ENCODE measurements around the gene PSMD7.

PSMD7 gene

GRCh38 chr16:74283716-74284115, 12.9 kb upstream of the PSMD7 start:
- in situ Hi-C loops (cut with HindIII; ENCODE audit: low pct_ligation_motif_present, low sequenced_read_pairs) = no loop called here
- Histone ChIP-seq H3K36me3 (replicated peaks) (no peaks in the 10 kb centered on the region), H3K27me3 (replicated peaks) (no peaks in the 10 kb centered on the region), H3K4me3 (ENCODE audit: low read depth, low read length) (no peak overlapping the region), H3K27ac (no peak overlapping the region)
- TF ChIP-seq, protein P1, sequence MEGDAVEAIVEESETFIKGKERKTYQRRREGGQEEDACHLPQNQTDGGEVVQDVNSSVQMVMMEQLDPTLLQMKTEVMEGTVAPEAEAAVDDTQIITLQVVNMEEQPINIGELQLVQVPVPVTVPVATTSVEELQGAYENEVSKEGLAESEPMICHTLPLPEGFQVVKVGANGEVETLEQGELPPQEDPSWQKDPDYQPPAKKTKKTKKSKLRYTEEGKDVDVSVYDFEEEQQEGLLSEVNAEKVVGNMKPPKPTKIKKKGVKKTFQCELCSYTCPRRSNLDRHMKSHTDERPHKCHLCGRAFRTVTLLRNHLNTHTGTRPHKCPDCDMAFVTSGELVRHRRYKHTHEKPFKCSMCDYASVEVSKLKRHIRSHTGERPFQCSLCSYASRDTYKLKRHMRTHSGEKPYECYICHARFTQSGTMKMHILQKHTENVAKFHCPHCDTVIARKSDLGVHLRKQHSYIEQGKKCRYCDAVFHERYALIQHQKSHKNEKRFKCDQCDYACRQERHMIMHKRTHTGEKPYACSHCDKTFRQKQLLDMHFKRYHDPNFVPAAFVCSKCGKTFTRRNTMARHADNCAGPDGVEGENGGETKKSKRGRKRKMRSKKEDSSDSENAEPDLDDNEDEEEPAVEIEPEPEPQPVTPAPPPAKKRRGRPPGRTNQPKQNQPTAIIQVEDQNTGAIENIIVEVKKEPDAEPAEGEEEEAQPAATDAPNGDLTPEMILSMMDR (IDR thresholded peaks at IDR 0.05; ENCODE audit: low read depth, low read length, missing control alignments) = no peak
- no peak for DNase-seq

DNA sequence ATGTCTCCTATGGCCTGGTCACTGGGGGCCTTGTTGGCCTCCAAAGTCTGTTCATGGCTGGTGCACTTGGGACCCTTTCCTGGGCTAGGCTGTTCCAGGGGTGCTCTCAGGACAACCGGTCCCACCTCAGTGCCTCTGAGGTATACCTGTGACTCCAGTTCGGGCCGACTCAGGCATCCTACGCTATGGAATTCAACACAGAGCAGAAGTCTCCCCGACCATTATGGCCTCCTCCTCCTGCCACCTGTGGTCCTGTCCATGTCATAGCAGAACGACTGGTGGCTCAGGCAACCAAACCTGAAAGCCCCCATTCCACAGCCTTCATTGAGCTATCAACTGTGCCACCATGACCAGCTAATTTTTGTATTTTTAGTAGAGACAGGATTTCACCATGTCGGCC, 8.5 kb upstream of the PSMD7 start:
- Histone ChIP-seq H3K36me3 (replicated peaks) (no peaks in the 10 kb centered on the region), H3K4me3 (ENCODE audit: low read depth, low read length) (no peak overlapping the region), H3K27ac (no peak overlapping the region), H3K27me3 (replicated peaks) (no peaks in the 10 kb centered on the region)
- TF ChIP-seq, protein P1 (IDR thresholded peaks at IDR 0.05; ENCODE audit: low read depth, low read length, missing control alignments) = no peak
- DNase-seq = no peak
- in situ Hi-C loops (cut with HindIII; ENCODE audit: low pct_ligation_motif_present, low sequenced_read_pairs) = no loop called here

DNA sequence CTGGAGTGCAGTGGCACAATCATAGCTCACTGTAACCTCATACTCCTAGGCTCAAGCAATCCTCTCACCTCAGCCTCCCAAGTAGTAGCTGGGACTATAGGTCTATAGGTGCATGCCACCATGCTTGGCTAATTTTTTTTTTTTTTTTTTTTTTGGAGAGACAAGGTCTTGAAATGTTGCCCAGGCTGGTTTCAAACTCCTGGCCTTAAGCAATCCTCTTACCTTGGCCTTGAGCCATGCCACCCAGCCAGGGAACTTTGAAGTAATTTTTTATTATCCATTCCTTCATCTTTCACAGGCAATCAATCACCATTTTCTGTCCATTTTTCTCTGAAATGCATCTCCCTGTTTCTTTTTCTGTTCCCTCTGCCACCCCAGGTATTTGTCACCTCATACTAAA, 6.3 kb upstream of the PSMD7 start:
- no peak overlapping the region for H3K27ac ChIP-seq
- H3K36me3 ChIP-seq (replicated peaks) = no peaks in the 10 kb centered on the region
- in situ Hi-C loops (cut with HindIII; ENCODE audit: low pct_ligation_motif_present, low sequenced_read_pairs) = no loop called here
- no peak for DNase-seq
- TF ChIP-seq, protein P1 (IDR thresholded peaks at IDR 0.05; ENCODE audit: low read depth, low read length, missing control alignments) = no peak
- H3K27me3 ChIP-seq (replicated peaks) = no peaks in the 10 kb centered on the region
- H3K4me3 ChIP-seq (ENCODE audit: low read depth, low read length) = no peak overlapping the region

- Histone ChIP-seq H3K27ac (no peak overlapping the region), H3K4me3 (ENCODE audit: low read depth, low read length) (no peak overlapping the region), H3K27me3 (replicated peaks) (no peaks in the 10 kb centered on the region), H3K36me3 (replicated peaks) (no peaks in the 10 kb centered on the region)
- no peak for DNase-seq
- TF ChIP-seq, protein P1 (IDR thresholded peaks at IDR 0.05; ENCODE audit: low read depth, low read length, missing control alignments) = no peak
- in situ Hi-C loops (cut with HindIII; ENCODE audit: low pct_ligation_motif_present, low sequenced_read_pairs) = no loop called here
These were observed 5.4 kb upstream of the PSMD7 start for GRCh38 chr16:74291176-74291575.

- in situ Hi-C loops (cut with HindIII; ENCODE audit: low pct_ligation_motif_present, low sequenced_read_pairs) = no loop called here
- no peak overlapping the region for H3K27ac ChIP-seq
- H3K27me3 ChIP-seq (replicated peaks) = no peaks in the 10 kb centered on the region
- H3K36me3 ChIP-seq (replicated peaks) = no peaks in the 10 kb centered on the region
- DNase-seq = no peak
- no peak overlapping the region for H3K4me3 ChIP-seq (ENCODE audit: low read depth, low read length)
- TF ChIP-seq, protein P1 (IDR thresholded peaks at IDR 0.05; ENCODE audit: low read depth, low read length, missing control alignments) = no peak
These were observed 4.9 kb upstream of the PSMD7 start for GRCh38 chr16:74291577-74292208.

- Histone ChIP-seq H3K27ac (peak overlapping the region; percentile 96), H3K27me3 (replicated peaks) (no peaks in the 10 kb centered on the region), H3K36me3 (replicated peaks) (peaks cover 24% of the 10 kb centered on the region), H3K4me3 (ENCODE audit: low read depth, low read length) (peak overlapping the region; percentile 93)
- TF ChIP-seq, protein P1 (IDR thresholded peaks at IDR 0.05; ENCODE audit: low read depth, low read length, missing control alignments) = no peak
- in situ Hi-C loops (cut with HindIII; ENCODE audit: low pct_ligation_motif_present, low sequenced_read_pairs) = no loop called here
- DNase-seq = no peak
These were observed 546 bp upstream of the PSMD7 start for GRCh38 chr16:74296104-74296431.
